ENCODE results near the gene HDAC4.

HDAC4 gene

DNA sequence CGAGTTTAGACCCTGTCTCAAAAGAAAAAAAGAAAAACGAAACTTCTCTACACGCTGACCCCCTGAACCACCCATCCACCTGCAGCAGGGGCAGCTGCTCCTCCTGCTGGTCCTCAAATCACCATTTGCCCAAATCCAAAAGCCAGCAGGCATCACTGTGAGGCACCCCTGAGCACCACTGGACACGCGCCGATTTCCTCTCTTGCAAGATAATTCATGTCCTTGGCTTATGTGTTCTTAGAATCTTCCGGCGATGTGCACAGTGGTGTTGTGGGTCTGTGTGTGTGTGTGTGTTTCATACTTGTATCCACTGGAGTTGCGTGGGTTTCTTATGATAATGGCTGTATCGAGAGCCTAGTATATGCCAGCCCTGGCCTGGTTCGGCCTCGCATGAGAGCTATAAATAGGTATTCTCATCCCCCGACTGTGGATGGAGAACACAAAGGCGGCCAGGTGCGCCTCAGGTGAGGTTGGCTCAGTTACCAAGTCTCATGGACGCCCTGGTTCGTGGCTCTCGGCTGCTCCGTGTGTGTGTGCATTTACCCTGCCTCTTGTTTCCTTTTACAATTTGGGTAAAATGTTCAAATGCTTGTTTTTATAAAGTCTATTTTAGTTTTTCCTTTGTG lies 235.5 kb downstream of the HDAC4 start:
- DNase-seq: no peak
- Histone ChIP-seq H2BK120ac (ENCODE audit: insufficient read depth, low read length, poor library complexity) (no peak overlapping the region), H3K4me1 (ENCODE audit: control insufficient read depth in 1 of 2, insufficient read depth in 2 of 2, low read length in 2 of 2) (peaks cover 8 to 9% of the 10 kb centered on the region in 2 experiments), H3K23ac (ENCODE audit: low read length) (no peak overlapping the region), H3K79me1 (ENCODE audit: low read length) (no peaks in the 10 kb centered on the region), H3K14ac (ENCODE audit: low read length) (no peak overlapping the region), H2BK12ac (ENCODE audit: low read length) (no peak overlapping the region), H3K4me2 (ENCODE audit: low read length) (no peak overlapping the region), H2BK5ac (ENCODE audit: low read depth, low read length, poor library complexity) (no peak overlapping the region), H3K9me3 (ENCODE audit: insufficient read depth, low read depth, low read length) (peaks cover 2% of the 10 kb centered on the region), H3K4me3 (ENCODE audit: low read depth, low read length) (no peak overlapping the region), H2AK5ac (ENCODE audit: low read length) (no peak overlapping the region), H4K91ac (ENCODE audit: low read depth, low read length) (no peak overlapping the region), H2AFZ (ENCODE audit: insufficient read depth, low read length, poor library complexity) (no peak overlapping the region), H3K36me3 (ENCODE audit: control insufficient read depth in 1 of 2, insufficient read depth in 2 of 2, low read length in 2 of 2) (peaks cover 3 to 7% of the 10 kb centered on the region in 2 experiments), H3K18ac (ENCODE audit: low read length) (no peak overlapping the region), H3K27ac (ENCODE audit: low read depth, low read length) (no peak overlapping the region), H4K8ac (ENCODE audit: low read depth, low read length) (no peak overlapping the region), H4K12ac (ENCODE audit: low read depth, low read length) (no peak overlapping the region), H3K79me2 (ENCODE audit: control insufficient read depth, insufficient read depth, low read length, poor library complexity) (no peaks in the 10 kb centered on the region), H3K9ac (ENCODE audit: low read length) (no peak overlapping the region), H3K4ac (ENCODE audit: low read depth, low read length) (no peak overlapping the region), H3K27me3 (ENCODE audit: insufficient read depth, low read length) (no peaks in the 10 kb centered on the region)
- no CpG with 5 or more reads among the region's 19 CpGs for WGBS (ENCODE audit: extremely low coverage, insufficient coverage, insufficient read length)

DNA sequence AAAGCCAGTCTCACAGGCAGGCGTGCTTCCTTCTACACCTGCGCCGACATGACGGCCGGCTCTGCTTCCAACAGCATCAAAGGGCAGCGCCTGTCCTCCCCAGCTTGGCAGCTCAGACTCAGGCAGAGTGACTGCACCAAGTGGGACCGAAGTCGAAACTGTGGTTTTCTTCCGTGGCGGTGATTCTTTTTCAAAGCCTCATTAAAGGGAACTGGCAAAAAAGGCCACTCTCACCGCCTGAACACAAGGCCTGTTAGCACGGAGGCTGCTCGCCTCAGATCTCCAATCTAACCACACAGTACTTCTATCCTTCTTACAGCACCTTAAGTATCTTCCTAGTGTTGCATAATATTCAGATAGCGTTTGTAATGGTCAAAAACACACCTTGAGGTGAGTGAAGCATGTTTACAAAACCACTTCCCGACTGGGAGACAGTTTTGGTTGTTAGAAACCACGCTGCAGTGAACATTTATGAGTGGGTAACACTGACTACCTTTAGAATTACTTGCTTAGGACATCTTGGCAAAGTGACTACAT lies 236.4 kb downstream of the HDAC4 start:
- no peak overlapping the region for H2AK5ac ChIP-seq (ENCODE audit: low read length)
- H3K27ac ChIP-seq (ENCODE audit: low read depth, low read length): no peak overlapping the region
- no peak overlapping the region for H2BK5ac ChIP-seq (ENCODE audit: low read depth, low read length, poor library complexity)
- no peak for DNase-seq
- H3K9ac ChIP-seq (ENCODE audit: low read length): no peak overlapping the region
- H3K14ac ChIP-seq (ENCODE audit: low read length): no peak overlapping the region
- H3K4me1 ChIP-seq (ENCODE audit: control insufficient read depth in 1 of 2, insufficient read depth in 2 of 2, low read length in 2 of 2): peaks cover 8 to 9% of the 10 kb centered on the region in 2 experiments
- no peak overlapping the region for H3K4me3 ChIP-seq (ENCODE audit: low read depth, low read length)
- no peak overlapping the region for H4K8ac ChIP-seq (ENCODE audit: low read depth, low read length)
- no peaks in the 10 kb centered on the region for H3K27me3 ChIP-seq (ENCODE audit: insufficient read depth, low read length)
- no peak overlapping the region for H2AFZ ChIP-seq (ENCODE audit: insufficient read depth, low read length, poor library complexity)
- H3K23ac ChIP-seq (ENCODE audit: low read length): no peak overlapping the region
- no peak overlapping the region for H3K18ac ChIP-seq (ENCODE audit: low read length)
- no peak overlapping the region for H4K12ac ChIP-seq (ENCODE audit: low read depth, low read length)
- H3K36me3 ChIP-seq (ENCODE audit: control insufficient read depth in 1 of 2, insufficient read depth in 2 of 2, low read length in 2 of 2): peaks cover 3 to 7% of the 10 kb centered on the region in 2 experiments
- H2BK12ac ChIP-seq (ENCODE audit: low read length): no peak overlapping the region
- no CpG with 5 or more reads among the region's 16 CpGs for WGBS (ENCODE audit: extremely low coverage, insufficient coverage, insufficient read length)
- no peak overlapping the region for H2BK120ac ChIP-seq (ENCODE audit: insufficient read depth, low read length, poor library complexity)
- H3K79me1 ChIP-seq (ENCODE audit: low read length): no peaks in the 10 kb centered on the region
- no peak overlapping the region for H3K4ac ChIP-seq (ENCODE audit: low read depth, low read length)
- H3K79me2 ChIP-seq (ENCODE audit: control insufficient read depth, insufficient read depth, low read length, poor library complexity): no peaks in the 10 kb centered on the region
- no peak overlapping the region for H3K4me2 ChIP-seq (ENCODE audit: low read length)
- peaks cover 5% of the 10 kb centered on the region for H3K9me3 ChIP-seq (ENCODE audit: insufficient read depth, low read depth, low read length)
- no peak overlapping the region for H4K91ac ChIP-seq (ENCODE audit: low read depth, low read length)

DNA sequence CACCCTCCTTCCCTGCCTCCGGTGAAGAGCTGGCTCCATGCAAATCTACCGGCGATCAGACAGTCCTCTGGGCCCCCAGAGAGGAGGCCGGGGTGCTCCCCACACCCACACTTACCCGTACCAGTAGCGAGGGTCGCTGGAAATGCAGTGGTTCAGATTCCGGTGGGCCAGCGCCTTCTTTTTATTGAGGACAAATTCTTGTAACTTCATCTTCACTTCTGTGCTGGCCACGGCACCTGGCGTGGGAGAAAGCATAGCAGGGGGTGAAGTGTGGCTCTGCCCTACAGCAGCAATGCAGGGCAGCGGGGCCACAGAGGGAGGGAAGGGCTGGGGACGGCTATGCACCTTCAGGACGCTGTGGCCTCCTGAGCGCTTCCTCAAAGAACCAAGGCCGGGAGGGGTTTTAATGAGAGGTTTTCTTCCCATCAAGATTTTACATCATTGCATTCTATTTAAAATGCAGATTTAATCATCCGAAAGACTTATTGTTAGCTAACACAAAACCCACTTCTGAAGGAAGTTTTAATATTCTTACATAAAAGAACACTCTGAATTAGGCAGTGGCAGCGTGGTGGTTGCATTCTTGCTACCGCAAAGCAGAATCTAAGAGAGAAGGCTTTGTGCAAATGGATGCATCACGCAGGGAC lies 237.0 kb downstream of the HDAC4 start:
- peak overlapping the region; percentile 7 for H3K4me3 ChIP-seq (ENCODE audit: low read depth, low read length)
- H4K91ac ChIP-seq (ENCODE audit: low read depth, low read length): no peak overlapping the region
- no peak overlapping the region for H3K4me2 ChIP-seq (ENCODE audit: low read length)
- no peaks in the 10 kb centered on the region for H3K27me3 ChIP-seq (ENCODE audit: insufficient read depth, low read length)
- H3K79me2 ChIP-seq (ENCODE audit: control insufficient read depth, insufficient read depth, low read length, poor library complexity): no peaks in the 10 kb centered on the region
- no peak overlapping the region for H2BK5ac ChIP-seq (ENCODE audit: low read depth, low read length, poor library complexity)
- no peak overlapping the region for H2BK120ac ChIP-seq (ENCODE audit: insufficient read depth, low read length, poor library complexity)
- no peak overlapping the region for H3K23ac ChIP-seq (ENCODE audit: low read length)
- WGBS (ENCODE audit: extremely low coverage, insufficient coverage, insufficient read length): no CpG with 5 or more reads among the region's 20 CpGs
- H3K79me1 ChIP-seq (ENCODE audit: low read length): no peaks in the 10 kb centered on the region
- H3K4ac ChIP-seq (ENCODE audit: low read depth, low read length): no peak overlapping the region
- H2AFZ ChIP-seq (ENCODE audit: insufficient read depth, low read length, poor library complexity): no peak overlapping the region
- no peak overlapping the region for H2BK12ac ChIP-seq (ENCODE audit: low read length)
- H3K36me3 ChIP-seq (ENCODE audit: control insufficient read depth in 1 of 2, insufficient read depth in 2 of 2, low read length in 2 of 2): peaks cover 3 to 7% of the 10 kb centered on the region in 2 experiments
- H2AK5ac ChIP-seq (ENCODE audit: low read length): no peak overlapping the region
- no peak overlapping the region for H3K18ac ChIP-seq (ENCODE audit: low read length)
- H4K12ac ChIP-seq (ENCODE audit: low read depth, low read length): no peak overlapping the region
- peaks cover 7% of the 10 kb centered on the region for H3K9me3 ChIP-seq (ENCODE audit: insufficient read depth, low read depth, low read length)
- no peak for DNase-seq
- H3K27ac ChIP-seq (ENCODE audit: low read depth, low read length): no peak overlapping the region
- H3K9ac ChIP-seq (ENCODE audit: low read length): no peak overlapping the region
- H4K8ac ChIP-seq (ENCODE audit: low read depth, low read length): no peak overlapping the region
- H3K14ac ChIP-seq (ENCODE audit: low read length): no peak overlapping the region
- peaks cover 8 to 9% of the 10 kb centered on the region in 2 experiments for H3K4me1 ChIP-seq (ENCODE audit: control insufficient read depth in 1 of 2, insufficient read depth in 2 of 2, low read length in 2 of 2)

DNA sequence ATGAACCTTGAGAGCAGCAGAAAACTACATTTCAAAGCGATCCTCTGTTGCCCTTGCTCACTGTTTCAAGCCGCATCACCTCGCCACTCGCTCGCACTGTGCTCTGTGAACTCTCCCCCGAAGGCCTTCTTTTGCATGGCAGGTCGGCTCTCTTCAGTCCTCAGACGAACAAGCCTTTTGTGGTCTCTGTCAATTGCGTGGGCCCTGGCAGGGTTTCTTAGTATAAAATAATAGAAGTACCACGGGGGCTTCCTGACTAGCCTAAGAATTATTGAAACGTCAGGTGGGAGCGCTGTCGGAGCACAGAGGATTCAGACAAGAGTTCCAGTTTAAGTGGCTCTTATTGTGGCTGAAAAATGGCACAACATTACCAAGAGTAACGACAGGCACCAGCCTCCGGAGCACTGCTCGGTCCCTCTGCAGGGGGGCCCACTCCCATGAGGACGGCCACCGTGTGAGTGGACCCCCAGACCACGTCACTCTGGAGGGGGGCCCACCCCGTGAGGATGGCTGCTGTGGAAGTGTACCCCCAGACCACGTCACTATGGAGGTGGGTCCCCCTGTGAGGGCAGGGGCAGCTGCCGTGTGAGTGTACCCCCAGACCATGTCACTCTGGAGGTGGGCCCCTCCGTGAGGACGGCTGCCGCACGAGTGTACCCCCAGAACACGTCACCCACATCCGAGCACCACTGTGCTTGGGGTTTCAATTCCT lies 237.7 kb downstream of the HDAC4 start:
- H2BK5ac ChIP-seq (ENCODE audit: low read depth, low read length, poor library complexity): no peak overlapping the region
- peak overlapping the region; percentile 7 for H3K4me3 ChIP-seq (ENCODE audit: low read depth, low read length)
- H4K8ac ChIP-seq (ENCODE audit: low read depth, low read length): no peak overlapping the region
- no peak overlapping the region for H3K14ac ChIP-seq (ENCODE audit: low read length)
- no peak overlapping the region for H4K91ac ChIP-seq (ENCODE audit: low read depth, low read length)
- peaks cover 7% of the 10 kb centered on the region for H3K9me3 ChIP-seq (ENCODE audit: insufficient read depth, low read depth, low read length)
- no peak overlapping the region for H3K18ac ChIP-seq (ENCODE audit: low read length)
- no peak overlapping the region for H3K4ac ChIP-seq (ENCODE audit: low read depth, low read length)
- no peak overlapping the region for H3K27ac ChIP-seq (ENCODE audit: low read depth, low read length)
- H3K4me2 ChIP-seq (ENCODE audit: low read length): no peak overlapping the region
- H2AFZ ChIP-seq (ENCODE audit: insufficient read depth, low read length, poor library complexity): no peak overlapping the region
- H2AK5ac ChIP-seq (ENCODE audit: low read length): no peak overlapping the region
- H3K79me1 ChIP-seq (ENCODE audit: low read length): no peaks in the 10 kb centered on the region
- no peaks in the 10 kb centered on the region for H3K79me2 ChIP-seq (ENCODE audit: control insufficient read depth, insufficient read depth, low read length, poor library complexity)
- no peak overlapping the region for H3K9ac ChIP-seq (ENCODE audit: low read length)
- peaks cover 3 to 7% of the 10 kb centered on the region in 2 experiments for H3K36me3 ChIP-seq (ENCODE audit: control insufficient read depth in 1 of 2, insufficient read depth in 2 of 2, low read length in 2 of 2)
- no peaks in the 10 kb centered on the region for H3K27me3 ChIP-seq (ENCODE audit: insufficient read depth, low read length)
- no peak overlapping the region for H3K23ac ChIP-seq (ENCODE audit: low read length)
- no peak overlapping the region for H4K12ac ChIP-seq (ENCODE audit: low read depth, low read length)
- no peak overlapping the region for H2BK12ac ChIP-seq (ENCODE audit: low read length)
- no peak for DNase-seq
- peaks cover 8 to 9% of the 10 kb centered on the region in 2 experiments for H3K4me1 ChIP-seq (ENCODE audit: control insufficient read depth in 1 of 2, insufficient read depth in 2 of 2, low read length in 2 of 2)
- no peak overlapping the region for H2BK120ac ChIP-seq (ENCODE audit: insufficient read depth, low read length, poor library complexity)
- no CpG with 5 or more reads among the region's 28 CpGs for whole genome bisulfite sequencing (ENCODE audit: extremely low coverage, insufficient coverage, insufficient read length)
